Measurements from ENCODE around the gene GFM2.
A peak's percentile ranks its signal among the peaks of the same experiment; 100 is the strongest.
"Not testable (repeated sequence)": the region's sequence is repeated elsewhere in the genome, so short reads cannot be mapped to it uniquely, and the experiment has no call there.

The GFM2 gene

DNA sequence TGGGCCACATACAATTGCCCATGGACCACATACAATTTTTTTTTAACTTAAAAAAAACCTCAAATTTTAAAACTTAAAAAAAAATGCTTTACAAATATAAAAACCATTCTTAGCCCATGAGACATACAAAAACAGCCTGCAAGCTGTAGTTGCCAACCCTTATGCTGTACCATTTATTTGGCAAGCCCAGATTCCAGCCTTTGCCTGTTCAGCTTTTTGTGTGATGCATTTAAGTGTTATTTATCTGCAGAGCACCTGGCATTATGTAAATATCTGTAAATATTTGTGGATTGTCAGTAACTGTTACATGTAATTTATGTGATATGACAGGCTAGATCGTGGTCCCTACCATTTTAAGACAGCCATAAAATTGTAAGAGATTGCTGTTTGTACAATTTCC, 49.3 kb downstream of the GFM2 start:
- DNase-seq, result no peak

DNA sequence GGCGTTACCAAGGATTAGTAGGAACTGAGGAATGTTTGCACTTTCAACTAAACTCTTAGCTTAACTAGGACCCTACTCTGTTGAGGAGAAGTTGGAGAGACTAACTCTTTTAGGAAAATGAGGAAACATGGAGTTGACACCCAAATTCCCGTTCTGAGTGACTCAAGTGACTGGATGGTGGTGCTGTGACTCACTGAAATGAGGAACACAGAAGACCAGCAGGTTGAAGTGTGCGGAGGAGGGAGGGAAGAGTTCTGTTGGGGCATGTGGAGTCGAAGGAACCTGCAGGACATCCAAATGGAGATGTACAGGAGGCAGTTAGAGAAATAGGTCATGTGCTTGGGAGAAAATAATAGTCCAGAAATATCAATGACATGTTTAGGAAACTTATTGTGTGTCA, 73.7 kb downstream of the GFM2 start:
- no peak for DNase-seq

DNA sequence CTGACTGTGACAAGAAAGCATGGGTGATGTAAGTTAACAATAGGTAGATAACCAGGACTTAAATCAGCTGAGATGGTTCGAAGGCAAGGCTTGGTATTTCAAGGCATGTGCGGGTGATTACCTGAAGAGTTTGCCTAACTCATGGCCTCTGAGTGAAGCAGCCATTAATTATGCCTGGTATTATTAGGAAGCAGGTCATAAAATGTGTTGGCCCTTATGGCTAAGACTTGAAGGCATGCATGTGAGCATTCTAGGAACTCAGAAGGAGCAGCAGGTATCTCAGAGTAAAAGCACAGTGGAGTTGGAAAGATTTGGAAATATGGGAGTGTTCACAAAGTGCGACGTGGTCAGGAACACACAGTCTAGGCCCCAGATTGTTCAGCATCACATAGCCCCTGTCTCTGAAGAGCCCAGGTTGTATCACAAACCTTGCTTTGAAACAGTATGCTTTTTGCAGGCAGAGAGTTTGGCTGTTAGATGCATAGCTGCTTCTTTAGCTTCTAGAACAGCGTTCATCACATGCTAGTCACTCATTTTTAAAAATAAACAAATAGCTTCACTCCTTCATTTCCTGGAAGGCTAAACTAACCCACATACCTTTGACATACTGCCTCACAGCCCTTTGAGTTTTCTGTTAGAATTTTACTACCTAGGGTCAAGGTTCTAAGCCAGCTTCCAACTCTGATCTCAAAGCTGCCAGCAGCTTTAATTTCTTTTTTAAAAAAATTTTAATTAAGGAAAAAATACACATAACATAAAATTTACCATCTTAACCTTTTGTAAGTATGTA, 79.8 kb downstream of the GFM2 start:
- no peak for DNase-seq

DNA sequence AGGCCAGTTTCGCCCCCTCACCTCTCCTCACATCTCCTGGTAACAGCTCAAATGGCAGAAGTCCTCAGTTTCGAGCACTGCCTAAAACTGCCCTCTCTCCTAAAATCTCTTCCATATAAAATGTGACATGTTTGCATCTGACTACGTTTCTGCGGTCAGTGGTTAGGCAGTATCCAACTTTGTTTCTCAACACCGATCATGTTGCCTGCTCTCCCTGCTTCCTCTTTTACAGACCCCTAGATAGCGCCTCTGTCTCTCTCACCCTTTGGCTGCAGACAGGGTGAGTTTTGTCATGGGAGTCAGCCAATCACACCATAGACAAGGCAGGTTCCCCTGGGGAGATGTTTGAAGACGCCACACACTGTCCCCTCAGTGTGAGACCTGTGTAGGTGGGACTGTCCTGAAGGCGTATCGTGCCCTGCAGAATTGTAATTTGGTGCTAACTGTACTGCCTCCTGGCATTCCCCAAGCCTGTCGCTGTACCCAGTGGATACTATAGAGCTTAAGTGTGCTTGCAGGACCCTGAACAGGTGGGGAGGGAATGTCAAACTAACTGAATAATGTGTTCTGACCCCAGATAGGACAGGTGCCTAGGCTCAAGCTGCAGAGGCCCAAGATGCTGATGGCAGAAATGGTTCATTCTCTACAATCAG, 80.8 kb downstream of the GFM2 start:
- no peak for DNase-seq

DNA sequence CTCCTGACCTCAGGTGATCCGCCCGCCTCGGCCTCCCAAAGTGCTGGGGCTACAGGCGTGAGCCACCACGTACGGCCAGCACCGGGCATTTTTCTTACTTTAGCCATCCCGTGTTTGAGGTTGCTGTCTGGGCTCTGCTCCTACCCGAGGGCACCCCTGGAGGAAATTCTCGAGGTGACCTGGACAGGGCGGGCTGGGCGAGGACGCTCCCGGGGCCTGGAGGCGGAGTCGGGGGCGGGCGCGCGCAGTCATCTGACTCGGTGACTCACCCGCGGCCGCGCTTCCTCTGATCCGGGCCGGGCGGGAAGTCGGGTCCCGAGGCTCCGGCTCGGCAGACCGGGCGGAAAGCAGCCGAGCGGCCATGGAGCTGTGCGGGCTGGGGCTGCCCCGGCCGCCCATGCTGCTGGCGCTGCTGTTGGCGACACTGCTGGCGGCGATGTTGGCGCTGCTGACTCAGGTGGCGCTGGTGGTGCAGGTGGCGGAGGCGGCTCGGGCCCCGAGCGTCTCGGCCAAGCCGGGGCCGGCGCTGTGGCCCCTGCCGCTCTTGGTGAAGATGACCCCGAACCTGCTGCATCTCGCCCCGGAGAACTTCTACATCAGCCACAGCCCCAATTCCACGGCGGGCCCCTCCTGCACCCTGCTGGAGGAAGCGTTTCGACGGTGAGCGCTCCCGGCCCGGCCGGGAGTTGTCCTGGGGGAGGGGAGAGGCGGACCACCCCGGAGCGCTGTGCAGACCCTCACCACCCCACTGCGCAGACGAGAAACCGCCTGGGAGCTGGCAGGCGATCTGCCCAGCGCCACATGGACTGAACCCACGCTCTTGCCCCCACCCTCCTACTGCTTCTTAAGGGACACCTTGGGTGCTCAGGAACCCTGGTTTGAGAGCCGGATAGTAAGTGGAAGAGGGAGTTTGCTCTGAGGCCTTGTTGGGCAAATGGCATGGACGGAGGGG, 81.7 kb downstream of the GFM2 start, which contains the start of gene HEXB:
Gene HEXB (plus strand): TSS at position 334 of the 952 bp plus-strand sequence. CDS start 28 bp downstream, at position 362.
- no peak for DNase-seq

DNA sequence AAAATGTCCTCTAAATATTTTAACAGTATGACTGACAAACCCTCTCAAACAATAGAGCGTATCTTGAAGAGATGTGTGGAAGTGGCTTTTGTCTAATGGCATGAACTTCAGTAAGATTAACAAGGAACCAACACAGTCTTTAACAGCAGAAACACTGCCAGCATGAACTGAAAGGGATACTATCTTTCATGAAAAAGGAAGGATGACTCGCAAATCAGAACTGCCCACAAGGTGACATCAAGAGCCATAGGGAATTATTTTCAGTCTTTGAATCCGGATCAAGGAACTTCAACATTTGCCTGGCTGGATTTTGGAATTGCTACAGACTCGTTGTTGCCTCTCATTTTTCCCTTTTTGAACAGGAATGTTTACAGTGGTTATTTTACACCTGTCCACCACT, 87.0 kb downstream of the GFM2 start:
- DNase-seq, result no peak

DNA sequence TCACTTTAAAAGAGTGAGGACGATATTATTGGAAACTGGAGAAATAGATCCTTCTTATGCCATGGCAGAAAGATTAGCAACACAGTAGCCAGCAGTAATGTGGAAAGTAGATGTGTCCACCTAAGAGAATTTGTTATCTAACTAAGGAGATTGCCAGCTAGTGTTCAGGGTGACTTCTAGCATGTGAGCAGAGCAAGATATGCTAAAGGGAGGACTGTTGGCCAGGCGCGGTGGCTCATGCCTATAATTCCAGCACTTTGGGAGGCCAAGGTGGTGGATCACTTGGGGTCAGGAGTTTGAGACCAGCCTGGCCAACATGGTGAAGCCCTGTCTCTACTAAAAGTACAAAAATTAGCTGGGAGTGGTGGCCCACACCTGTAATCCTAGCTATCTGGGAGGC, 87.6 kb downstream of the GFM2 start:
- DNase-seq, result not testable (repeated sequence)

DNA sequence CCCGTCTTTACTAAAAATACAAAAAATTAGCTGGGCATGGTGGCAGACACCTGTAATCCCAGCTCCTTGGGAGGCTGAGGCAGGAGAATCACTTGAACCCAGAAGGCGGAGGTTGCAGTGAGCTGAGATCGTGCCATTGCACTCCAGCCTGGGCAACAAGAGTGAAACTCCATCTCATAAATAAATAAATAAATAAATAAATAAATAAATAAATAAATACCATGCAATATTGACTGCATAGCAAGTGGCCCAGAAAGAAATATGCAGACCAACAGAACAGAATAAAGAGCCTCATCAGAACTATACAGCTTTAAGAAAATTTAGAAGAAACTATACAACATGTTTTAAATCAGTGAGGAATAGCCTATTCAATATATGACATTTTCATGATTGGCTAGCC, 88.8 kb downstream of the GFM2 start:
- not testable (repeated sequence) for DNase-seq

DNA sequence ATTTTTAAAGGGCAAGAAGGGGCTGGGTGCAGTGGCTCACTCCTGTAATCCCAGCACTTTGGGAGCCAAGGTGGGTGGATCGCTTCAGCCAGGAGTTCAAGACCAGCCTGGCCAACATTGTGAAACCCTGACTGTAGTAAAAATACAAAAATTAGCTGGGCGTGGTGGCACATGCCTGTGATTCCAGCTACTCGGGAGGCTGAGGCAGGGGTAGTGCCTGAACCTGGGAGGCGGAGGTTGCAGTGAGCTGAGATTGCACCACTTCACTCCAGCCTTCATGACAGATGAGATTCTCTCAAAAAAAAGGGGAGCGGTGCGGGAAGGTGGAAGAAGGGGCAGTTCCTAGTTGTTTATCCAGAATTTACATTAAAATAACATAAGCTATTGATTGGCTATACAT, 90.5 kb downstream of the GFM2 start:
- not testable (repeated sequence) for DNase-seq

DNA sequence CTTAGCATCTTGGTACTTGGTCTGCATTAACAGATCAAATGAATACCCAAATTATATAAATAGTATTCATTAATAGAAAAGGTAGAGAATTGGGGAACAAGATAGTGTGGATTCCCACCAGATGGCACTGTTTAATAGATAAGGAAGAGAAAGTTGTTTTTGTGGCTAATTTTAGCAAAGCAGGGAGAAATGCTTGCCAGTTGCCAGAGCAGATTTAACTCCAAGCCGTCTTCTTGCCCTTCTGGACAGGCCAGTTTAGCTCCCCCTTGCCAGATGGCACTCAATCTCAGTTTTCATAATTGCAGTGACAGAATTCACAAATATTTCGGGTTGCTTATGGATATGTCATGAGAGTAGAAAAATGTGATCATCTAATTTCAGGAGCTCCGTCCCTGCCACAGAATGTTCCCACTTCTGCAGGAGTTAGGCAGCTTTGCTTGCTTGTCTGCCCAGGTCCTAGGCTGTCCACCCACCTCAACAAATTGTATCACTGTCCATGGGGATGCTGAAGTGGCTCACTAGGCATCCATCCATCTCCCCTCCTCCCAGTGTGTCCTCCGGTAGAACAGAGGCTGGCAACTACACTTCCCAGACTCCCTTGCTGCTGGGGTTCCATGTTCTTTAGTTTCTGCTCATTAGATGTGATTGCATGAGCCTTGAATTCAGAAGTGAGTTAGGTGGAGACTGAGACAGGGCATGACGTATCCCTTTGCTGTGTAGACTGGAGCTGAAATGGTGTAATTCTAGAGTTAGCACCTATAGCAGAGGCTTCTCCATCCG, 93.7 kb downstream of the GFM2 start:
- peak; percentile 35 for DNase-seq

DNA sequence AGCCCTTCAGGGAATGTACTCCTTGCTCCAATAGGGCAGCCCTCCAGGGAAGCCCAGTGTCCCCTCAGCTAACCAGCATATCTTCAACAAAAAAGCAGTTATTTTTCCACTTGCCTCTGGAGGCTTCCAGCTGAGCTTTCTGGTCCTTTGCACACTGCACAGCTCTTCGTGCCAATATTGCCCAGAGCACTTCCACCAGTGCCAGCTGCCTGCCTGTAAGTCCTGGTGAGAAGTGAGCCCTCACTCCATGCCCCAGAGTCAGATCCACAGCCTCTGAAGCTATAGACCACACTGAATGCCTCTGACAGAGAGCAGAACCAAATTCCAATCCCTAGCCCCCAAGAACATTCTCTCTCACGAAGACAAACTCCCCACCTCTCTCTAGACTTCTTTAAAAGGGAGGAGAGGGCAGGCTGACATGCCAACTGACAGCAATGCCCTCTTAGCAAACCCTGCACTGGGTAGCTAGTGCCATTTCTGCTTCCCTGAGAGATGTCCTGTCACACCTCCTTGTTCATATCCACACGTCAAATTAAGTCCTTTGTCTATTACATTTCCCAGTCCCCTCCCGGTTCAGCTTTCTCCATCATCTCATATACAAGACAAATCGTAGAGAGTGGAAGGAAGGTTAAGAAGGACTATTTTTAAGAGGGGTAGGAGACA, 94.6 kb downstream of the GFM2 start:
- no peak for DNase-seq

Measured in NCI-H146 (cell line).